ENCODE measurements around the gene PABPC1L.

The PABPC1L gene

GRCh38 chr20:44946271-44946852 lies 36.5 kb downstream of the PABPC1L start:
- Histone ChIP-seq H3F3A (ENCODE audit: insufficient read depth) (no peaks in the 10 kb centered on the region; the same call in 1 of the 2 replicates), H3K36me3 (ENCODE audit: low read length) (peaks cover 33% of the 10 kb centered on the region), H3K9ac (ENCODE audit: low read length) (no peak overlapping the region), H3K4me2 (ENCODE audit: low read depth, low read length, poor library complexity, severe bottlenecking) (no peak overlapping the region), H2AFZ (ENCODE audit: low read depth, low read length, severe bottlenecking) (no peak overlapping the region), H3K27me3 (ENCODE audit: low read length) (no peaks in the 10 kb centered on the region), H4K20me1 (ENCODE audit: low read depth, low read length) (no peaks in the 10 kb centered on the region), H3K9me3 (ENCODE audit: insufficient read depth, low read length) (no peaks in the 10 kb centered on the region), H3K4me3 (ENCODE audit: insufficient read depth, low read length, poor library complexity, severe bottlenecking) (no peak overlapping the region), H3K9me2 (replicated peaks; ENCODE audit: insufficient read depth, low read length) (no peaks in the 10 kb centered on the region), H3K79me2 (ENCODE audit: insufficient read depth, low read length) (no peaks in the 10 kb centered on the region), H3K27ac (ENCODE audit: low read depth, low read length) (no peak overlapping the region)
- no peak for TF ChIP-seq EZH2phosphoT487 (conservative IDR thresholded peaks at IDR 0.05; ENCODE audit: low read length)
- TF ChIP-seq CTCF (IDR thresholded peaks at IDR 0.05; ENCODE audit: insufficient read depth, low read length, poor library complexity, severe bottlenecking), result no peak

- peaks cover 37% of the 10 kb centered on the region for H3K36me3 ChIP-seq (ENCODE audit: low read length)
- H3K79me2 ChIP-seq (ENCODE audit: insufficient read depth, low read length), result no peaks in the 10 kb centered on the region
Observed at GRCh38 chr20:44948107-44948506, 38.2 kb downstream of the PABPC1L start.

GRCh38 chr20:44948513-44948912 lies 38.7 kb downstream of the PABPC1L start:
- Histone ChIP-seq H3K9me3 (ENCODE audit: insufficient read depth, low read length) (no peaks in the 10 kb centered on the region), H3K9me2 (replicated peaks; ENCODE audit: insufficient read depth, low read length) (no peaks in the 10 kb centered on the region), H2AFZ (ENCODE audit: low read depth, low read length, severe bottlenecking) (no peak overlapping the region), H3K27me3 (ENCODE audit: low read length) (no peaks in the 10 kb centered on the region), H3F3A (ENCODE audit: insufficient read depth) (no peaks in the 10 kb centered on the region; the same call in 1 of the 2 replicates), H3K27ac (ENCODE audit: low read depth, low read length) (no peak overlapping the region), H3K9ac (ENCODE audit: low read length) (no peak overlapping the region), H4K20me1 (ENCODE audit: low read depth, low read length) (no peaks in the 10 kb centered on the region), H3K4me3 (ENCODE audit: insufficient read depth, low read length, poor library complexity, severe bottlenecking) (no peak overlapping the region), H3K36me3 (ENCODE audit: low read length) (peaks cover 35% of the 10 kb centered on the region), H3K4me2 (ENCODE audit: low read depth, low read length, poor library complexity, severe bottlenecking) (no peak overlapping the region), H3K79me2 (ENCODE audit: insufficient read depth, low read length) (no peaks in the 10 kb centered on the region)
- TF ChIP-seq EZH2phosphoT487 (conservative IDR thresholded peaks at IDR 0.05; ENCODE audit: low read length) (no peak), CTCF (IDR thresholded peaks at IDR 0.05; ENCODE audit: insufficient read depth, low read length, poor library complexity, severe bottlenecking) (no peak)

More at GRCh38 chr20:44948107-44948506, 38.2 kb downstream of the PABPC1L start:
- no peak overlapping the region for H3K4me2 ChIP-seq (ENCODE audit: low read depth, low read length, poor library complexity, severe bottlenecking)
- no peak overlapping the region for H3K9ac ChIP-seq (ENCODE audit: low read length)
- no peak overlapping the region for H2AFZ ChIP-seq (ENCODE audit: low read depth, low read length, severe bottlenecking)
- TF ChIP-seq EZH2phosphoT487 (conservative IDR thresholded peaks at IDR 0.05; ENCODE audit: low read length) (no peak), CTCF (IDR thresholded peaks at IDR 0.05; ENCODE audit: insufficient read depth, low read length, poor library complexity, severe bottlenecking) (no peak)
- no peak overlapping the region for H3K4me3 ChIP-seq (ENCODE audit: insufficient read depth, low read length, poor library complexity, severe bottlenecking)
- no peaks in the 10 kb centered on the region for H4K20me1 ChIP-seq (ENCODE audit: low read depth, low read length)
- no peaks in the 10 kb centered on the region for H3K27me3 ChIP-seq (ENCODE audit: low read length)
- H3K9me2 ChIP-seq (replicated peaks; ENCODE audit: insufficient read depth, low read length), result no peaks in the 10 kb centered on the region
- H3K27ac ChIP-seq (ENCODE audit: low read depth, low read length), result no peak overlapping the region
- no peaks in the 10 kb centered on the region for H3K9me3 ChIP-seq (ENCODE audit: insufficient read depth, low read length)
- no peaks in the 10 kb centered on the region; the same call in 1 of the 2 replicates for H3F3A ChIP-seq (ENCODE audit: insufficient read depth)
